GM18498 (cell line): Measurements from ENCODE around the gene SV2C.

Source experiments
- ATAC-seq: cut with Tn5 transposase; IDR thresholded peaks from one replicate; pipeline ENCODE4 v1.9.1; 2021; ENCODE audit warnings: mild to moderate bottlenecking, moderate library complexity; ENCODE audit not compliant: unreplicated experiment

The SV2C gene

DNA sequence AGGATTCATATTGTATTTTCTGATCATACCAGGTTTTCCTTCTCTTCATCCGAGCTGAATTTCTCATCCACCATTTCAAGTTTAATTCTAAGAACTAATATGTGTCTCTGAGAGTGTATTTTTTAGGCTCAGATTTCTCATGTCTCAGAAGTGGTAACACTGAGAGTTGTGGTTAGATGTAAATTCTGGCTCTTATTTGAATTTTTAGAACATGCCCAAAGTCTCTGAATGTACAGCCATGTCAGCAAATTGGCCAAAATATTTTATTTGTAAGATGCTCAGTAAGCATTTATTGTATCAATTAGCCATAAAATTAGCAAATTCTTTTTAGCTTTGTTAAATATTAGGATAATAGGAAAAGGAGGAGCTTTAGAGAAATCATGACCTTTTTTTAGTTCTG lies 16.6 kb downstream of the SV2C start:
- peak; percentile 66 for ATAC-seq

DNA sequence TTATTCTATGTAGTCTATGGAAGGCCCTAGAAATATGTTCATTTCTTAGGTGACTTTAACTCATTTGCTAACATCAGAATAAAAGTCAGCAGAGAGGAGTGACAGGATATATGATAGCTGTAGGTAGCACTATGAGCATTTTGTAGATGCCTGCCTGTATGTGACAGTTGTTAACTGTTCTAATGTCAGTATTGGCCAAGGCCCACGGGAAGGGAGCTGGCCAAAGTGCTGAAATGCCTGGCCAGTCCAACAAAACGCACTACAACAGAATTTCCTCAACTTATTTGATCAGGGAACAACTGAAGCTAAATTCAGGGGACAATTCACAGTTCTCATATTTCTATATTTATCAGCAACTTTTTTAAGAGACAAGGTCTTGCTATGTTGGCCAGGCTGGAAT lies 20.8 kb downstream of the SV2C start:
- no peak for ATAC-seq

DNA sequence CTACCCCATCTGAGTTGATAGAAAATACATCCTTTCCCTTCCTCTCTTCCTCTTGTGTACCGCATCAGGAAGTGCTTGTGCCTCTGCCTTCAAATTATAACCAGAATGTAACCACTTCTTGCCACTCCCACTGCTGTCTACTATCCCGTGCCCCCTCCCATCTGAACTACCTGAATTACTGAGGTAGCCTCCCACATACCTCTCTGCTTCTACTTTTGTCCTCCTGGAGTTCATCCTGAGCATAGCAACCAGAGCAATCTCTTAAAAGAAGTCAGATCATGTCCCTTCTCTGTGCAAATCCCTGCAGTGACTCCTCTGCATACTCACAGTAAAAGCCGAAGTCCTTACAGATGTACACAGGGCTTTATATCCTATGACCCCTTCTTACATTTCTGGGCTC lies 23.0 kb downstream of the SV2C start:
- ATAC-seq, result no peak

DNA sequence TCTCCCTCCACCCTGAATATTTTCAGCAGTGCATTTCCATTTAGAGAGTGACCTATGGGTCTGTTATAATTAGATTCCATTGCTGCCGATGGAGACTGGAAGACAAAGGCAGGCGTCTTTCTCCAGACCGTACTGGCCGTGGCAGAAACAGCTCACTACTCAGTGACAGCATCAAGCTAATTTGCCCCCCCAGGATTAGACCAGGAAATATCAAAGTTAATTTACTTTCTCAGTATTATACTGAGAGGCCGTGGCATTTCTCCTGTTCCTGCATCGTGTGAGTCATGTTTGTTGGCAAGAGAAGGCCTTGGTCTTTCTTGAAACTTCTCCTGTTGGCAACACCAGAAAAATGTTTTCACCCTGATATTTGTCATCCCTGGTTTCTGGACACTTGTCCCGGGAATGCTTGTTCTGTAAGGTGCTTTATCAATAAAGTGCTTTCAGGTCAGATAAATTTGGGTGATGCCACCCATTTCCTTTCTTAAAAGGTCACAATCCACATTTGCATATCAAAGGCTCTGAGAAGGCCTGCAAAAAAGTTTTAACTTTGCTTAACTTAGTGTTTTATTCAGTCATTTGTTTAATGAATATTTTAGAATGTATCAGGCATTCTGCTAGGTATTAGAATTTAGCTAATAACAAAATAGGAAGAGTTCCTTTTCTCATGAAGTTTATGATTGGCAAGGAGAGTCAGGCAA lies 28.4 kb downstream of the SV2C start:
- no peak for ATAC-seq

DNA sequence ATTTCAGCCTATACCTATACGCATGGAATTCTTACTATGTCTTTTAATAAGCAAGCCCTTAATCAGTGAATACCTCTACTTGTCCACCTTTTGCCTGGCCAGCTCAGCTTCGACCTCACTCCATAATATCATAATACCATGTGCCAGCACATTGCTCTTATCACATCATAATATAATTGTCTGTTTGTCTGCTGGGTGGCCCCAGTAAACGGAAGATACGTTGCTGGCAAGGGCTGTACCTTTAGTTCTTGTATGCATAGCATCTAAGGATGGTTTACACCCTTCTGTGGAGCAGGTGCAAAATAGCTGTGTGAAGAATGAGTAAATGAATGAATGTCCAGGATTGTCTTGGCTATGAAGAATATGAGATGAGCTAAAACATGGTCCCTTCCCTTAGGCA lies 29.9 kb downstream of the SV2C start:
- ATAC-seq, result no peak

DNA sequence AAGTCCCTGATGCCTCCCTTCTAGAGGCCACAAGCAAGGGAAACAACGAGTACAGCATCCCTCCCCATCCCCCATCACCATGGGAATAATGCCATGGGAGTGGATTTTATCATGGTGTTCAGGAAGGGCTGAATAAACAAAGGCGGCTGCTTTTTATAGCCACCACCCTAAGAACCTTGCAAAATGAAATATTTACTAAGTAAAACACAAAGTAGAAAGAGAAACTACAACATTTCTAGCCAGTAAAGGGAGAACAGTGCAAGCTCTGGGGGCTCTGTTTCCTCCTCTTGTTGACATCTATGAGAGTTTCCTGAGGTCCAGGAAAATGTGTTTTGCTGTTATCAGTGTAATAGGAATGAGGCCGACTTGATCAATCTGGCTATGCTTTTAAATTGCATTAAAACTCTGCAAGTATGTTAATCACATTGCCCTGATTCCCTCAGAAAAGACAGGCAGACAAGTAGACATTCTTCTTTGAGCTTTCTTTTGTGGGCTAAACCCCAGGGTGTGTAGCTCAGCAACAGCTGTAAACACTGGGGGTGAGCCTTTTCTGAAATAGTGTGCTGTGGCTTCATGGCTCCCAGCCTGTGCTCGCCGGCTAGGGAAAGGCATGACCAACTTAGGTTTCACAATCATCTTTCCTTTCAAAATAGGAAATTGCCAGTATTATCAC lies 31.1 kb downstream of the SV2C start:
- ATAC-seq, result no peak

DNA sequence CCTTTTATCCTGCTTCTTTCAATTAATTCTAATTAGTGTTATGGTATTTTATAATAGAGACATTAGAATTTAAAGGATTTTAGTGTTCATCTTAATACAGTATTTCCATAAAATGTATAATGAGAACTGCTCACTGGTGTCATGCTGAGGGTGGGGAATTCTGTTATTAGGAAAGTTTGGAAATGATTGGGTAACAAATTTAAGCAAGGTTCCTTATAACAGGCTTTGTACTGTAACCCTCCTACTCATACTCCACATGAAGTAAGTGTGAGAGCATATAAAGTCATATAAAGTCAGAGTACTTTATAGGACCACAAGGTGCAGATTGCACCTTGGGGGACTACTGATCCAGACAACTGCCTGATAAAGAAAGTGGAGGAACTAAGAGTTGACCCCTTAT lies 42.2 kb downstream of the SV2C start:
- ATAC-seq, result no peak

DNA sequence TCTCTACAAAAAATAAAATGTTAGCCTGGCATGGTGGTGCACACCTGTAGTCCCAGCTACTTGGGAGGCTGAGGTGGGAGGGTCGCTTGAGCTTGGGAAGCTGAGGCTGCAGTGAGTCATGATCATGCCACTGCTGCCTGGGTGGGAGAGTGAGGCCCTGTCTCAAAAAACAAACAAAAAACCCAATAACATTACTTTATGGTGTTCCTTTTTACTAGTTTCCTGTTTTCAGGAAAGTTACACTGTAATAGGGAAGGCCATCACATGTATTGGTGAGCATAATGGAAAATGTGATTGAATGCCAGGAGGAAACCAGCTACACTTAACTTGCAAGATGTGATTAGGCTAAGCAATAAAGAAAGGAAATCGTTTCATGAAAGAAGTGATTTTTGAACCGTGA lies 42.7 kb downstream of the SV2C start:
- ATAC-seq, result no peak

DNA sequence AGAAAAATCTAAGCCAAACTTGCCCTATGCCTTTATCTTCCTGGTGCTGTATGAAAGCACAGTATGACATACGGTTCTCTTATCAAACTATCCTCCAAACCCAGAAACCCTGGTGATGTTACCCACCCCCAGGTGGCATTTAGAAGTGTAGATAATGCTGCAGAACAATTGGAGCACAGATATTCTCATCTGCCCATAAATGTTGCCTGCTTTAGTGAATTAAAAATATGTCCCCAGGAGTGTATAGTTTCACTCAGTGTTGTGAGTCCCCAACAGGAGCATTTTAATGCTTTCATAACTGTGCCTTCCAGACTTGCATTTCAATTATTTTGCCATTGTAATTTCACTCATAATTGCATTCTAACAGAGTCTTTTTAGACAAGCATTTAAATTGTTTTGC lies 50.8 kb downstream of the SV2C start:
- ATAC-seq, result no peak

DNA sequence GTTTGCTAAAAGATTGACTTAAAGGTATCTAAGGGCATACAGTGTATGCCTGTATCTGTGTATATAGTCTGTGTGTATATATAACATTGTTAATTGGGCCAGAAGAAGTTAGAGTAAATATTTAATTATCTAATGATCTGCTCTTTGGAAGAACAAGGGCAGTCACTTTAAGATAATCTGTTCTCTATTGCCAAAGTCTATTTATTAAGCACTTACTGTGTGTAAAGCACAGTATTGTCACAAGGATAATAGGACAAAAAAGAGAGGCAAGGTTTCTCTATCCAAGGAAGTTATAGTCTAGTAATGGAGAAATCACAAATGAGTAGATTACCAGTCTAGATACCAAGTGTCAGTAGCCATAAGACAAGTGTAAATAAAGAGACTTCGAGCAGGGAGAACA lies 51.5 kb downstream of the SV2C start:
- ATAC-seq, result no peak

DNA sequence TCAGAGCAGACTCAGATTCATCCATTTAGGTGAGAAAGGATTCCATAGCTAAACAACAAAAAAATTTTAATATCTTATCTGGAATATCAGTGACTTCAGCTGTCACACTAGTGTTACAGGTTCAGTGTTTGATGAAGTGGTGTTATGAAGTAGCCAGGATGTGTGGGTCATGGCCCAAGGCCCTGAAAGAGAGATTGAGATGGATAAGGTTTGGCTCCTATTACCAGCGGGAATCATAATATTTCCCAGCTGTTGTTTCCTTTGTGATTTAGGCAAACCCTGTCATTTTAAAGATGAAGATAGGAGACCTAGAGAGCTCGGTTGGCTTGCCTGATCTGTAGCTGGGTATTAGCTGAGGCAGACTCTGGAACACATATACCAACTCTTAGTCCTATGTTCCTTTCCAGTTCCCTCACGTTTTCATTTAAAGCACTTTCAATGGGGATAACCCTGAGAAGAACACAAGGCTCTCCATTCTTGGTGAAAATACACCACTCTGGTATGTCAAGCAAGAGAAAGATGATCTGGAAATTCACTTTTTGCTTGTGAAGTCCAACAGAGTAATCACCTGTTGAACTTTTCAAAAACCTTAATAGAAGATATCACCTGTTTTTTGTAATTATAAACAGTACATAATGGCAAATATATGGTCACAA lies 54.8 kb downstream of the SV2C start:
- no peak for ATAC-seq

DNA sequence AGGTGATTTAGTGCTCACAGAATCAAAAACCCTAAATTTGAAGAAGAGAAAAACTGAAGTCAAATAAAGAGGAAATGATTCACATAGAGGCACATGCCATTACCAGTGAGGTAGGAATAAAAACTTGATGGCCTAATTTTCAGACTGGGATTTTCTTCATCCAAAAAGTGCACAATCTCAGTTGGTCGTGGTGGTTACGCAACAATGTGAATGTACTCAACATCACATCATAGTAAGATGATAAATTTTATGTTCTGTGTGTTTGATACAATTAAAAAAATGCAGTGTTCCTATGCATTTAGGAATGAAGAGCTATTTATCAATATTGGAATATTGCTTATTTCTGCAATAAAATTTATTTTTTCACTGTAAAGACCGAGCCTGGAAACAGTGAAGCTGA lies 60.7 kb downstream of the SV2C start:
- no peak for ATAC-seq

DNA sequence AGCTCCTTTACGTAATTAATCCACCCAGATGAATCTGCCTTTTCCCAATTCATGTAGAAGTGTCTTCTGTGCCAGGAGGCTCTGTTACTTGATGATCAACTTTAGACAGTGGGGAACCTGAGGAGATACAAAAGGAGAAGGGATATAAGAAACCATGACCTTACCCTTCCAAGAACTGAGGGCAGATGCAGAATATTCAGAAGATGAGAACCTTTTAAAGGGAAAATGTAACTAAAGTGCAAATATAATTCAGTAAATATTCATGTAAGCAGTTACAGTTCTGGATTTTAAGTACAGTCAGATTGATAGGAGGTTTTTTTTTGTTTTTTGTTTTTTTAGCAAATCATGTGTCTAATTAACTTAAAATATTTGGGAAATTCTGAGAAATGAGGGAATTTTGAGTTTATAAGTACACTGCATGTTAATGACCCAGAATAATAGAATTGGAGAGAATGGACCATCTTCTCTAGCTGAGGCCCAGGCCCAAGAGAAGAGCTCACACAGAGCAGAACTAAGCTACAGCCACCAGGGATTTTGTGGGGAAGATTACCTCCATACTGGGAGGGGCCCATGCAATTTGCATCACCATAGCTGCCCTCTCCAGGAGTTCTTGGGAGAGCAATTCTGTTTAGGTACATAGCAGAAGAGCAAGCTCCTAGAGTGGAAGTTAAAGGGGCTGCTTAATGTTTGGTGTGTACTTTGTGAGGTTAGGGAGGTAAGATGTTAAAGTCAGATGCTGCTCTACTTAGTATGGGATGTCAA lies 61.5 kb downstream of the SV2C start:
- no peak for ATAC-seq

DNA sequence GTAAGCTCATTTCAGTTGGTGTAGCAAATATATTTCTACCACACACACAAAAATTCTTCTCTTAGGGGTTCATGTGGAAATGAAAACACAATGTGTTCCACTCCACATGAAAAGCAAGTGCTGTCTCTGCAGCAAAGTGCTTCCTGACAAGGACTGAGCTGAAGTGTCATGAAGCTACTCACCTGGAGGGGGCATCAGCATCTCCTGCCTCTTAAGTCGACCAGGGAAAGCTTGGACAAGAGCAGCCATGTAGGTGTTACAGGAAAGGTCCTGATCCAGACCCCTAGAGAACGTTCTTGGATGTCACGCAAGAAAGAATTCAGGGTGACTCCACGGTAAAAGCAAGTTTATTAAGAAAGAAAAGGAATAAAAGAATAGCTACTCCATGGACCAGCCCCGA lies 62.8 kb downstream of the SV2C start:
- no peak for ATAC-seq

DNA sequence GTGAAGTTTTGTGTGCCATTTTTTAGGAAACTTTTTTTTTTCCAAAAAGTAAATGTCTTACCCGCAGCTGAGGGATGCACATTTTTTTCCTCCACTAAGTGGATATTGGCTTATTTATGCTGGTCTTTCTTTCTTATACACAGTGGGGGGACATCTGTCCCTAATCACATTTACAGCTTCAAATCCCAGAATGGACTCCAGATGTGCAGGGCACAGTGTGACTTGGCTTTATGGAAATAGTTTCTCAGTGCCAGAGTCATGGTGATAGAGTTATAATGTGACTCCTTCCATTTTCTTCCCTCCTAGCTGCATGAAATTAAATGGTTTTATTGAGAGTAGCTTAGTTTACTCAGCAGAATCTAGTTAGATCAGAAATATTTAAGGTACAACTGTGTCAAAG lies 66.5 kb downstream of the SV2C start:
- ATAC-seq, result no peak

DNA sequence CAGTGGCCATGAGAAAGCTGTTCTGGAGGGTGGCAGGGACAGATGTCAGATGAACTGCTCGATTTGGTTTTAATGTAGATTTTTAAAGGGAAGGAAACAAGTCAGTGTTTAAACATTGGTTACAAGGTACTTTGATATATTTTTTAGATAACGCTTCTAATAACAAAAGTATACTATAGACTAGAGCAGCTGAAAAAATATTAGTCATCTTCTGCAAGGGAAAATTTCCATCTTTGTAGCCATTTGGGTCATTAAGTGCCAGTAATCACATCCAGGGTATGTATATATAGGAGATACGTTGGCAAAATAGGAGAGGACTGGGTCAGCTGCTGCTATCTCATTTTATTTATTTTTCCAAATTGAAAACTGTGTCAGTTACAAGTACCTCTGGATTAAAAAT lies 69.0 kb downstream of the SV2C start:
- no peak for ATAC-seq

DNA sequence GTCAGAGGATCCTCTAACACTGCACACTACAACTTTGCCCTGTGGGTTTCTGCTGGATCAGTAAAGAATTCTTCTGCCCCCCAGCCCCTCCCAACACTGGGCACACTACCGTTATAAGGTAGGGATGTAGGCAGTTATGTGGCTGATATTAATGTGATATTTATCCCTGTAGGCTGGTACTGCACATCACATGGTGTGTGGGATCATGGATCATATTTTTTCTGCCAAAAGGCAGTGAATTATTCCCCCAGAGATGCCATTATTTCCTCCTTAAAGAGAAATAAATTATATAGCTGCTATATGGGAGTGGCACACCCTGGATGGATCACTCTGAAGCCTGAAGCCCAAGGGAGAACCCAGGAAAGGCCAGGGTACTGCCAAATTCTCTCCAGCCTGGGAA lies 69.5 kb downstream of the SV2C start:
- no peak for ATAC-seq

DNA sequence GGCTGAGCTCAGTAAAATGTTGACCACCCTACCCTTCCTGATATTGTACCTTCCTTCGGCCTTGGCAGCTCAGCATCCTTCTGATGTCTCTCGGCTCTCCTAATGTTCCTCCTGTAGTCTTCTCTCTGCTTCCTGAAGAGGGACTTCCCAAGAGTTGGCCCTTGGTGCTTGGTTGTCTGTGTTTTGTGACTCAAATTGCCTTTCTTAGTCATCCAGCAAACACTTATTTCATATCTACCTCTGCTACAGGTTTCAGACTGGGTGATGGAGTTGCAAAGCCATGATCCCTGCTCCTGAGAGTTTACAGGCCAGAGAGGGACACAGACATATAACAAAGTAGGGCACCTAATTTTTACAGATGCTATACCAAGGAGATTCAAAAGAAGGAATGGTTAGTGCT lies 70.1 kb downstream of the SV2C start:
- ATAC-seq, result no peak

DNA sequence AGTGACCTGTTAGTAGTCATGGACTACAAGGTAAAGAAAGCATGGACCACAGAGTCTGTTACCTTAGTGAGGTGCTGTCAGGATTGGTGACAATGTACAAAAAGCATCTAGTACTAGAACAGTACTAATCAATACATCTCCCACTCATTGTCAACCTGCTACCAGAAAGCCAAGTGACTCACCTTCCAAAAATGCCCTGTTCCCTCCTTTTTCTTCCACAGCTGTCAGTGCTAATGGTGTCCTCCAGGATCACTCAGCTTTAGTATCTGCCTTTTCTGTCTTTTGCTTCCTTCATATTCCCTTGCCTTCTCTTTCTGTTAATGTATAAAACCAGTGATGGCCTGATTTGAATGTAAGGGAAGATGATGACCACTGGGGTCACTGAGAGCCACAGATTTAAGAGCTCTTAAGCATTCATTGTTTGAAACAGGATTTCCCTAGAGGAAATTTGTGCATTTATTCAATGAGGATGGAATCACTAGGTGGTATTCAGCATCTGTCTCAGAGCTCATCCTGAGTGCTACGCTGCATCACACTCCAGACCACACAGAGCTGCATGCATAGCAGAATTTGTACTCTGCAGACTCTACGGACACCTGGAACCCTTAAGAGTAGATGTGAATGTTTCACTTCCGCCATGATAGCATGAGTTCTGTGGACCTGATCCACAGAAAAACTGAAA lies 71.0 kb downstream of the SV2C start:
- ATAC-seq, result no peak

DNA sequence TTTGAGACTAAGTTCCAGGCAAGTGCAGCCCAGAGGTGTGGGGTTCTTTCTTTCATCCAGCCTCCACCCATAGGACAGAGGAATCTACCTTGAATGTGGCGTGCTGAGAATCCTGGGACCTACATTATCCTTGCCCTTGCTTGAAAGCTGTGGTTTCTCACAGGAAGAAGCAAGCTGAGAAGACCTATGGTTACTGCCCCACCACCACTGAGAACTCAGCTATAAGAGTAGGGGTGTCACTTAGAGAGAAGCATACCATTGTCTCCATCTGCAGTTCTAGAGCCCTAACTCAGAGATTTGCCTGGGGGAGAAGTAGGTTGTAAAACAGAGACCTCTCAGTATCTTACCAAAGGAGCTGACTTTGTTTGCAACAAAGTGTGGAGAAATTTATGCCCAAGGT lies 72.4 kb downstream of the SV2C start:
- no peak for ATAC-seq

DNA sequence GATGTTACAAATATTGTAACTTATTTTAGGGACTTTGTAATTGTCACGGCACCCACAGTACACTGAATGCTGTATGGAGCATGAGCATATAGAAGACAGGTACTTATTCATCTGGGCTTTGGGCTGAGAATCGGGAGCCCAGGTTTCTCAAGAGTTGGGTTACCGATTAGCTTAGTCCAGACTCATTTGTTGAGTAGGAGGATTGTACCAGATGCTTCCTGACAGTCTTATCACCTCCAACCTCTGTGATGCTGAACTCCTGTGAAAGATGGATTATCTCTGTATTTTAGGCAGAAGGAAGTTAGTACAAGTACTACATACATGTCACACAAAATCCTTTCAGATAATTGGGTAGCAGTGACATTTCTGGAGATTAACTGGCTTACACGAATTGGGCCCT lies 79.2 kb downstream of the SV2C start:
- no peak for ATAC-seq
